Measurements from ENCODE around the gene CARMIL1. TPM values are rescaled to one million over a fixed set of nuclear protein-coding genes. Genes with fewer than 3 reads are reported as not detected.

CARMIL1 gene
- total RNA-seq, 3 donors from 2014 or later, result 23.6 to 53.0 (median 33.5) TPM

GRCh38 chr6:25239059-25239458 is 40.1 kb upstream of the CARMIL1 start:
- Histone ChIP-seq H3K36me3 (no peaks in the 10 kb centered on the region), H3K27ac (no peak overlapping the region), H3K4me3 (no peak overlapping the region), H3K27me3 (no peaks in the 10 kb centered on the region), H3K9me3 (no peaks in the 10 kb centered on the region), H3K4me1 (no peaks in the 10 kb centered on the region)
- DNase-seq (ENCODE audit: low spot score in 2 of 2), result no peak
- intact Hi-C loops (cut with DNase I; ENCODE audit: low total_unique reads), result no loop called here
- TF ChIP-seq, protein P1, sequence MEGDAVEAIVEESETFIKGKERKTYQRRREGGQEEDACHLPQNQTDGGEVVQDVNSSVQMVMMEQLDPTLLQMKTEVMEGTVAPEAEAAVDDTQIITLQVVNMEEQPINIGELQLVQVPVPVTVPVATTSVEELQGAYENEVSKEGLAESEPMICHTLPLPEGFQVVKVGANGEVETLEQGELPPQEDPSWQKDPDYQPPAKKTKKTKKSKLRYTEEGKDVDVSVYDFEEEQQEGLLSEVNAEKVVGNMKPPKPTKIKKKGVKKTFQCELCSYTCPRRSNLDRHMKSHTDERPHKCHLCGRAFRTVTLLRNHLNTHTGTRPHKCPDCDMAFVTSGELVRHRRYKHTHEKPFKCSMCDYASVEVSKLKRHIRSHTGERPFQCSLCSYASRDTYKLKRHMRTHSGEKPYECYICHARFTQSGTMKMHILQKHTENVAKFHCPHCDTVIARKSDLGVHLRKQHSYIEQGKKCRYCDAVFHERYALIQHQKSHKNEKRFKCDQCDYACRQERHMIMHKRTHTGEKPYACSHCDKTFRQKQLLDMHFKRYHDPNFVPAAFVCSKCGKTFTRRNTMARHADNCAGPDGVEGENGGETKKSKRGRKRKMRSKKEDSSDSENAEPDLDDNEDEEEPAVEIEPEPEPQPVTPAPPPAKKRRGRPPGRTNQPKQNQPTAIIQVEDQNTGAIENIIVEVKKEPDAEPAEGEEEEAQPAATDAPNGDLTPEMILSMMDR (IDR thresholded peaks at IDR 0.05), result no peak
- no peak for TF ChIP-seq POLR2A (IDR thresholded peaks at IDR 0.05)
- no peak for TF ChIP-seq POLR2AphosphoS5 (IDR thresholded peaks at IDR 0.05)

DNA sequence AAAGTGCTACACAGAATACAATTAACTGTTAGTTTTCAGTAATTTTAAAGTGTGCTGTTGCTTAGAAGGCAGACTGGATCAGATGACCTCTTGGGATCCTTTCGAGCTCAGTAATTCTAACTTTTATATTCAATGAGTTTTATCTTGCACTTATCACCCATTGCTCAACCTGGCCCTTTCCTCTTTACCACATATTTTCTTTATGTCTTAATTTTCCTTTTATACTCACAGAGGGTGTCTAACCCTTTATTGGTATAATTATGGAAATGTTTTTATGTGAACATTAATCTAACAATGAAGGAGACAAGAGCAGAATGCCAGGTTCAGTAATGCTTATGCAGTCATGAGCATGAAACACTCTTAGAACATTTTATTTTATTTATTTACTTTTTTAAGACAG is 39.7 kb upstream of the CARMIL1 start:
- H3K27ac ChIP-seq, result no peak overlapping the region
- intact Hi-C loops (cut with DNase I; ENCODE audit: low total_unique reads), result no loop called here
- TF ChIP-seq POLR2A (IDR thresholded peaks at IDR 0.05) (no peak), POLR2AphosphoS5 (IDR thresholded peaks at IDR 0.05) (no peak)
- TF ChIP-seq, protein P1 (IDR thresholded peaks at IDR 0.05), result no peak
- no peaks in the 10 kb centered on the region for H3K27me3 ChIP-seq
- H3K9me3 ChIP-seq, result no peaks in the 10 kb centered on the region
- H3K4me1 ChIP-seq, result no peaks in the 10 kb centered on the region
- no peaks in the 10 kb centered on the region for H3K36me3 ChIP-seq
- H3K4me3 ChIP-seq, result no peak overlapping the region
- no peak for DNase-seq (ENCODE audit: low spot score in 2 of 2)

DNA sequence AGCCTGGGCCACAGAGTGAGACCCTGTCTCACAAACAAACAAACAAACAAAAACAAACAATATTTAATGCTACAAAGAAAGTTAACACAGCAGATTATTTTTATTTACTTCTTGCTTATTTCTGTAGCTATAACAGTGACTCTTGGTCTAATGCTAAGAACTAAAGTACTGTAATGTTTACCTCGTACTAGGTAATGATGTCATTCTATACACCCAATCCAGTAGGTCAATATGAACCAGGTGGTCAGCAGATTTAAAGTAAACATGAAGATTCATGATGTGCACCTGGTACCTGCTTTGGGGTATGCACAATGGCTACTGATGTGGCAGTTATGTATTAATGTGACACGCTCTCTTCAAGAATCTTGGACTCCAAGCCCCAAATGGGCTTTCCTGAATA is 36.6 kb upstream of the CARMIL1 start:
- no peaks in the 10 kb centered on the region for H3K4me1 ChIP-seq
- no peak overlapping the region for H3K27ac ChIP-seq
- no peaks in the 10 kb centered on the region for H3K36me3 ChIP-seq
- H3K9me3 ChIP-seq, result no peaks in the 10 kb centered on the region
- no peak for DNase-seq (ENCODE audit: low spot score in 2 of 2)
- intact Hi-C loops (cut with DNase I; ENCODE audit: low total_unique reads), result no loop called here
- no peak overlapping the region for H3K4me3 ChIP-seq
- TF ChIP-seq, protein P1 (IDR thresholded peaks at IDR 0.05), result no peak
- no peak for TF ChIP-seq POLR2AphosphoS5 (IDR thresholded peaks at IDR 0.05)
- TF ChIP-seq POLR2A (IDR thresholded peaks at IDR 0.05), result no peak
- H3K27me3 ChIP-seq, result no peaks in the 10 kb centered on the region

DNA sequence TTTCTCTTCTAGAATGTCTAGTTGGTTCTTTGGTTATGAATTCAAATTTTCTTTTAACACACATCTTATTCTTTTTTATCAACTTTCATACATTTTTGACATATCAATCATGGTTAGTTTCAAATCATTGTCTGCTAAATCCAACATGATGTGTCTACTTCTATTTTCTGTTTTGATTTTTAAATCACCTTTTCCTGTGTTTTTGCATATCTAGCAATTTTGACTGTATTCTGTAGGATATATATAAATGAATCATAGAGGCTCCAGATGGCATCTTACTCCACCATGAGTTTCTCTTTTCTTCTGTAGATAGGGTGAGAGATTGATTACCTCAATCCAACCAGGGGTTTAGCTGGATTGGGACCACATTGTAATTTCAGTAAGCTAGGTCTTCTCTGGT is 34.3 kb upstream of the CARMIL1 start:
- Histone ChIP-seq H3K4me3 (no peak overlapping the region), H3K36me3 (no peaks in the 10 kb centered on the region), H3K27me3 (no peaks in the 10 kb centered on the region), H3K27ac (no peak overlapping the region), H3K4me1 (no peaks in the 10 kb centered on the region), H3K9me3 (no peaks in the 10 kb centered on the region)
- intact Hi-C loops (cut with DNase I; ENCODE audit: low total_unique reads), result no loop called here
- no peak for DNase-seq (ENCODE audit: low spot score in 2 of 2)
- TF ChIP-seq POLR2AphosphoS5 (IDR thresholded peaks at IDR 0.05), result no peak
- no peak for TF ChIP-seq POLR2A (IDR thresholded peaks at IDR 0.05)
- TF ChIP-seq, protein P1 (IDR thresholded peaks at IDR 0.05), result no peak

DNA sequence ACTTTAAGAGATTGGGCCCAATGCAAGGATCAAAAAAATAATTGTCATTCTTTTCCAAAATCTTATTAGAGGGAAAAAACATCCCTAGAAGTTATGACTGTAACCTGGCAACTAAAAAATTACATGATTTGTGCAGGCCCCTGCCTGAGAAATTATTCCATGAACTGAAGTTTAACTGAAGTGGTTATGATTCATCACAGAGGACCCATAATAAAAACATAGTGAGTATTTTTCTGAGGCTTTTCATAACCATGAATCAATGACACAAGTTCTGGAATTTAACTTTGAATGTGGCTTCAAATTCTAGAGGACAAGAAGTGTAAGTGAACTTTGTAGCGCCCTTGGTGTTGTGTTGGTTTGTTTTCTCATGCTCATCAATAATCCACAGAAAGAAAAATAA is 31.1 kb upstream of the CARMIL1 start:
- intact Hi-C loops (cut with DNase I; ENCODE audit: low total_unique reads), result no loop called here
- no peaks in the 10 kb centered on the region for H3K36me3 ChIP-seq
- TF ChIP-seq, protein P1 (IDR thresholded peaks at IDR 0.05), result no peak
- TF ChIP-seq POLR2A (IDR thresholded peaks at IDR 0.05) (no peak), POLR2AphosphoS5 (IDR thresholded peaks at IDR 0.05) (no peak)
- no peaks in the 10 kb centered on the region for H3K4me1 ChIP-seq
- no peaks in the 10 kb centered on the region for H3K9me3 ChIP-seq
- no peak for DNase-seq (ENCODE audit: low spot score in 2 of 2)
- H3K27me3 ChIP-seq, result no peaks in the 10 kb centered on the region
- H3K27ac ChIP-seq, result no peak overlapping the region
- H3K4me3 ChIP-seq, result no peak overlapping the region

Data from breast epithelium (tissue), 4 donors.